Endothelial cell of umbilical vein (primary cell): Measurements from ENCODE around the gene FAM98C. TPM values are rescaled to one million over a fixed set of nuclear protein-coding genes. Genes with fewer than 3 reads are reported as not detected.
A peak's percentile ranks its signal among the peaks of the same experiment; 100 is the strongest.

ENCODE experiments used
- BruUV-seq: library from RNA; stranded (reverse); fragments of 400-500 nt; replicated peaks from 2 replicates; lab custom pipeline; 2021; lab: Mats Ljungman, UMichigan
- CTCF ChIA-PET: fragments of 300-600, 350-600 bp; sonication (Branson Sonifier 250); formaldehyde crosslinking; loops from one replicate; lab custom pipeline; 2021; ENCODE audit warnings: antibody characterized with exemption, inconsistent platforms; lab: Charles Lee
- POLR2A ChIA-PET: fragments of 300-600, 350-600 bp; sonication (Branson Sonifier 250); formaldehyde crosslinking; loops from one replicate; lab custom pipeline; 2021; ENCODE audit warnings: antibody characterized with exemption, inconsistent platforms; lab: Charles Lee
- DNase-seq: peaks from one replicate; pipeline ENCODE4 v3.0.0-alpha.2; 2011; ENCODE audit warnings: low read depth, low spot score
- FAIRE-seq: peaks from 2 replicates; lab custom pipeline; 2011; peaks lifted over from hg19 to GRCh38; lab: Jason Lieb, UNC
- H2AFZ ChIP-seq: 2 replicates; pipeline ENCODE4 v1.6.0; 2012; ENCODE audit warnings: low read depth, low read length, control low read depth, inconsistent platforms
- H3K27ac ChIP-seq: 2 replicates; pipeline ENCODE4 v1.5.1; 2011; ENCODE audit warnings: low read depth, mild to moderate bottlenecking, control low read depth, low read length, moderate library complexity; ENCODE audit not compliant: insufficient read depth
- H3K27me3 ChIP-seq, 2 experiments: 2 replicates each; pipeline versions ENCODE4 v1.6.0 to v1.6.1; 2011; ENCODE audit warnings: low read length in 2 of 2, mixed read lengths in 1 of 2; ENCODE audit not compliant: control insufficient read depth in 2 of 2, insufficient read depth in 2 of 2
- H3K36me3 ChIP-seq, 2 experiments: 2 replicates in 1 of 2; 3 replicates in 1 of 2; pipeline ENCODE4 v1.5.1; 2011; ENCODE audit warnings: low read length in 2 of 2, mild to moderate bottlenecking in 1 of 2, moderate library complexity in 1 of 2; ENCODE audit not compliant: control insufficient read depth in 2 of 2, insufficient read depth in 2 of 2; ENCODE audit errors: extremely low read depth in 1 of 2
- H3K4me1 ChIP-seq: 3 replicates; pipeline ENCODE4 v1.5.1; 2011; ENCODE audit warnings: mild to moderate bottlenecking, low read length; ENCODE audit not compliant: control insufficient read depth, insufficient read depth; ENCODE audit errors: extremely low read depth
- H3K4me2 ChIP-seq: 2 replicates; pipeline ENCODE4 v1.6.1; 2011; ENCODE audit warnings: low read length, control low read depth, mixed read lengths; ENCODE audit not compliant: insufficient read depth
- H3K4me3 ChIP-seq, 3 experiments: fragments of 200-600 bp in 1 of 3; sonication (generic), shearing (Covaris generic) in 1 of 3; replicated peaks in 1 of 3; 2 replicates each; pipeline ENCODE4 v1.5.1; 2011 to 2016; ENCODE audit warnings: control low read depth in 3 of 3, low read length in 3 of 3, mild to moderate bottlenecking in 2 of 3, inconsistent platforms in 1 of 3, low read depth in 1 of 3, moderate library complexity in 1 of 3; ENCODE audit not compliant: insufficient read depth in 1 of 3
- H3K79me2 ChIP-seq: 2 replicates; pipeline ENCODE4 v1.6.0; 2012; ENCODE audit warnings: low read length, inconsistent platforms; ENCODE audit not compliant: control insufficient read depth, insufficient read depth
- H3K9ac ChIP-seq: replicated peaks from 2 replicates; pipeline ENCODE3; 2011; ENCODE audit warnings: low read length, control low read depth; ENCODE audit not compliant: insufficient read depth; ENCODE audit errors: extremely low read depth
- H3K9me1 ChIP-seq: replicated peaks from 3 replicates; pipeline ENCODE4 v1.6.0; 2011; ENCODE audit warnings: mild to moderate bottlenecking, low read length; ENCODE audit not compliant: control insufficient read depth, insufficient read depth; ENCODE audit errors: extremely low read depth
- H3K9me3 ChIP-seq: replicated peaks from 2 replicates; pipeline ENCODE4 v1.5.1; 2012; ENCODE audit warnings: low read length, inconsistent platforms; ENCODE audit not compliant: control insufficient read depth, insufficient read depth
- H4K20me1 ChIP-seq: replicated peaks from 2 replicates; pipeline ENCODE3; 2011; ENCODE audit warnings: mild to moderate bottlenecking, low read length; ENCODE audit not compliant: control insufficient read depth, insufficient read depth; ENCODE audit errors: extremely low read depth
- EZH2 ChIP-seq: IDR thresholded peaks from 2 replicates; pipeline ENCODE4 v1.6.1; 2012; ENCODE audit warnings: borderline replicate concordance, low read depth, mild to moderate bottlenecking, moderate library complexity, low read length, inconsistent platforms; ENCODE audit not compliant: severe bottlenecking
- FOS ChIP-seq: IDR thresholded peaks from 2 replicates; pipeline ENCODE4 v1.6.1; 2011; ENCODE audit warnings: mild to moderate bottlenecking, low read length, moderate library complexity, borderline replicate concordance; ENCODE audit not compliant: insufficient read depth
- GATA2 ChIP-seq: IDR thresholded peaks from 2 replicates; pipeline ENCODE4 v1.7.0; 2011; ENCODE audit warnings: low read depth, mild to moderate bottlenecking, moderate library complexity, mixed read lengths, low read length; ENCODE audit not compliant: insufficient read length, insufficient read depth
- JUN ChIP-seq: IDR thresholded peaks from 2 replicates; pipeline ENCODE4 v1.6.1; 2011; ENCODE audit warnings: borderline replicate concordance, low read depth; ENCODE audit not compliant: insufficient read length, insufficient read depth
- dilution Hi-C: fragments of 300-500 bp; cut with MboI; formaldehyde crosslinking; loops from one replicate; pipeline ENCODE4 v1.15.0; 2019; ENCODE audit warnings: low sequenced_read_pairs; ENCODE audit not compliant: extremely low pct_ligation_motif_present
- intact Hi-C: fragments of 100-400 bp; cut with micrococcal nuclease; formaldehyde crosslinking; loops from one replicate; pipeline ENCODE4 v1.10.0; 2022
- polyA plus RNA-seq, 4 experiments: library from polyadenylated mRNA; depleted of rRNA in 3 of 4; stranded (reverse) in 3 of 4; unstranded in 1 of 4; fragments of >200 nt; gene quantifications; 2 replicates each; pipeline versions ENCODE4 v1.2.1 to v1.2.3, GENCODE V29; 2011 to 2012; ENCODE audit warnings: missing spikeins in 1 of 4
- total RNA-seq: library from RNA; stranded (reverse); gene quantifications from 2 replicates; pipeline ENCODE4 v1.2.3, GENCODE V29; 2021

Gene FAM98C
- total and polyA plus RNA-seq, 2 donors (not counting 3 experiments of a cell fraction or from before 2014, with no cell fraction given): 12.6 to 13.0 TPM

- Histone ChIP-seq H3K9me3 (no peaks in the 10 kb centered on the region), H3K27me3 (peaks cover 0 to 2% of the 10 kb centered on the region in 2 experiments), H4K20me1 (no peaks in the 10 kb centered on the region), H3K4me2 (peak overlapping the region; percentile 93), H3K79me2 (peaks cover 27% of the 10 kb centered on the region), H2AFZ (no peak overlapping the region), H3K9ac (peak overlapping the region; percentile 95), H3K27ac (peak overlapping the region; percentile 87), H3K4me1 (peaks cover 14% of the 10 kb centered on the region), H3K4me3 (peak overlapping the region; percentile 70 to 86 (median 70)), H3K36me3 (peaks cover 1 to 22% of the 10 kb centered on the region in 2 experiments), H3K9me1 (no peaks in the 10 kb centered on the region)
- POLR2A ChIA-PET: interaction anchor here (1.1 to 1.8 kb wide), 2 partner anchors 12 to 28 kb away, joined by 8 to 9 read pairs; partner anchors contain the start of genes FAM98C, GGN and SPRED3
- CTCF ChIA-PET: interaction anchor here (1.1 kb wide), 2 partner anchors 9 to 40 kb away, joined by 4 to 6 read pairs; partner anchors contain the start of gene CATSPERG
- dilution Hi-C loops (no loop called here), intact Hi-C loops (loop anchor here (2.0 kb wide), 1 partner anchor 27 kb away; the partner anchor contains the start of gene FAM98C)
- no TSS peak for BruUV-seq
- TF ChIP-seq JUN (no peak), FOS (no peak), EZH2 (no peak), GATA2 (no peak)
- no peak for FAIRE-seq
- no peak for DNase-seq
These were observed 27.1 kb upstream of the FAM98C start for GRCh38 chr19:38375748-38376147.

GRCh38 chr19:38376576-38376975, 26.3 kb upstream of the FAM98C start:
- H3K36me3 ChIP-seq: peaks cover 8 to 30% of the 10 kb centered on the region in 2 experiments
- H3K27me3 ChIP-seq: peaks cover 0 to 2% of the 10 kb centered on the region in 2 experiments
- BruUV-seq: TSS peak; percentile 17
- no peaks in the 10 kb centered on the region for H3K9me1 ChIP-seq
- H3K4me2 ChIP-seq: no peak overlapping the region
- ChIA-PET CTCF (interaction anchor here (1.1 kb wide), 2 partner anchors 8 to 41 kb away, joined by 4 to 6 read pairs; partner anchors contain the start of gene CATSPERG), POLR2A (interaction anchor here (0.6 to 1.1 kb wide), 2 partner anchors 12 to 72 kb away, joined by 7 to 8 read pairs; partner anchors contain the start of genes GGN and SPRED3)
- DNase-seq (no peak), FAIRE-seq (no peak)
- H3K27ac ChIP-seq: no peak overlapping the region
- no peak overlapping the region for H2AFZ ChIP-seq
- TF ChIP-seq GATA2: no peak
- H3K9me3 ChIP-seq: no peaks in the 10 kb centered on the region
- peaks cover 14% of the 10 kb centered on the region for H3K4me1 ChIP-seq
- H3K9ac ChIP-seq: no peak overlapping the region
- H3K4me3 ChIP-seq: no peak overlapping the region
- intact Hi-C loops (no loop called here), dilution Hi-C loops (no loop called here)
- H4K20me1 ChIP-seq: no peaks in the 10 kb centered on the region
- H3K79me2 ChIP-seq: peaks cover 27% of the 10 kb centered on the region
